C4-2B (cell line): Measurements from ENCODE around the gene COG7.

Experiments used
- CTCF ChIP-seq: fragments of 450-650 bp; conservative IDR thresholded peaks from 2 replicates; pipeline ENCODE4 v1.5.1; 2017; ENCODE audit warnings: mild to moderate bottlenecking
- ZFX ChIP-seq: fragments of 450-650 bp; IDR thresholded peaks from 2 replicates; pipeline ENCODE4 v1.6.1; 2017

- no peak for TF ChIP-seq CTCF
- no peak for TF ChIP-seq ZFX
These were observed 25.6 kb upstream of the COG7 start for GRCh38 chr16:23478566-23478965.
